Adipose tissue (tissue), 3 donors: ENCODE measurements around the gene EPB41L5. TPM values are rescaled to one million over a fixed set of nuclear protein-coding genes. Genes with fewer than 3 reads are reported as not detected.
"Not testable (repeated sequence)": the region's sequence is repeated elsewhere in the genome, so short reads cannot be mapped to it uniquely, and the experiment has no call there.

Source experiments
- H3K27ac ChIP-seq: one replicate; pipeline ENCODE4 v1.5.1; 2013; ENCODE audit warnings: low read depth, low read length
- WGBS, 3 donors: extraction: QIAGEN DNeasy Blood & Tissue Kit; methylation state at CpG; one replicate each; pipeline ENCODE4 v1.1.7; 2013; 5-methylcytosine and 5-hydroxymethylcytosine counted together
- polyA plus RNA-seq, 3 donors: library from polyadenylated mRNA; stranded (reverse); fragments of 200-250 nt; gene quantifications; one replicate each; pipeline ENCODE4 v1.2.3, GENCODE V29; 2013
- donor health status: healthy with polysubstance abuse.
- donor health status: Bipolar disorder and iron deficiency.
- donor health status: healthy.

Gene EPB41L5
- polyA plus RNA-seq, 3 donors = 5.7 to 11.8 (median 6.9) TPM

DNA sequence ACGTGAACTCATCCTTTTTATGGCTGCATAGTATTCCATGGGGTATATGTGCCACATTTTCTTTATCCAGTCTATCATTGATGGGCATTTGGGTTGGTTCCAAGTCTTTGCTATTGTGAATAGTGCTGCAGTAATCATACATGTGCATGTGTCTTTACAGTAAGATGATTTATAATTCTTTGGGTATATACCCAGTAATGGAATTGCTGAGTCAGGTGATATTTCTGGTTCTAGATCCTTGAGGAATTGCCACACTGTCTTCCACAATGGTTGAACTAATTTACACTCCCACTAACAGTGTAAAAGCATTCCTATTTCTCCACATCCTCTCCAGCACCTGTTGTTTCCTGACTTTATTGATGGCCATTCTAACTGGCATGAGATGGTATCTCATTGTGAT is 9.6 kb downstream of the EPB41L5 start:
- WGBS, 3 donors = 90 to 96% (median 93%) methylated on average over 1 of the region's 1 CpG
- H3K27ac ChIP-seq = not testable (repeated sequence)

DNA sequence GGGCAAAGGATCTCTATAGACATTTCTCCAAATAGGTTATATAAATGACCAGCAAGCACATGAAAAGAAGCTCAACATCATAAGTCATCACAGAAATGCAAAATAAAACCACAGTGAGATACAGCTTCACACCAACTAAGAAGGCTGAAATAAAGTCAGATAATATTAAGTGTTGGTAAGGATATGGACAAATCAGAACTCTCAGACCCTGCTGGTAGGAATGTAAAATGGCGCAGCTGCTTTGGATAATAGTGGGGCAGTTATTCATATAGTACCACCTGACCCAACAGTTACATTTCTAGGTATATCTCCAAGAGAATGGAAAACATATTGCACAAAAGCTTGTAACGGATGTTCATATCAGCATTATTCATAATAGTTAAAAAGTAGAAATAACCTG is 14.0 kb downstream of the EPB41L5 start:
- 96 to 98% (median 97%) methylated on average over 2 of the region's 2 CpGs for WGBS, 3 donors
- H3K27ac ChIP-seq = no peak overlapping the region

DNA sequence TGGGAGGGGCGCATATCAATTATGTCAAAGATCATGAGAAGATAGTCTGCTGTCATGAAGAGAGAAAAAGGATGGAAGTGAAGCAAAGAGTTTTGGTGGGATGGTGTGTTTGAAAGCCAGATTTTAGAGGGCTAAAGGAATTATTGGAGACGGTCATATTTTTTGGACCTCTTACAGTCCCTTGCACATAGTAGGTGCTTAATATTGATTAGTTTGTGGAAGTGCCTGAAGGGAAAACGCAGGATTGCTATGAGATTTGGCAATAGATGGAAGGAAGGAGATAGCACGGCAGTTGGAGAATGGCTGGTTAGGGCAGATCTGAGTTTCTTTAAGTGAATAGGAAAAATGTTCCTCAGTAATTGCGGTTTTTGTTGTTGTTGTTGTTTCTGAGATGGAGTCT is 15.9 kb downstream of the EPB41L5 start:
- no peak overlapping the region for H3K27ac ChIP-seq
- 88 to 98% (median 92%) methylated on average over 5 of the region's 5 CpGs for WGBS, 3 donors

DNA sequence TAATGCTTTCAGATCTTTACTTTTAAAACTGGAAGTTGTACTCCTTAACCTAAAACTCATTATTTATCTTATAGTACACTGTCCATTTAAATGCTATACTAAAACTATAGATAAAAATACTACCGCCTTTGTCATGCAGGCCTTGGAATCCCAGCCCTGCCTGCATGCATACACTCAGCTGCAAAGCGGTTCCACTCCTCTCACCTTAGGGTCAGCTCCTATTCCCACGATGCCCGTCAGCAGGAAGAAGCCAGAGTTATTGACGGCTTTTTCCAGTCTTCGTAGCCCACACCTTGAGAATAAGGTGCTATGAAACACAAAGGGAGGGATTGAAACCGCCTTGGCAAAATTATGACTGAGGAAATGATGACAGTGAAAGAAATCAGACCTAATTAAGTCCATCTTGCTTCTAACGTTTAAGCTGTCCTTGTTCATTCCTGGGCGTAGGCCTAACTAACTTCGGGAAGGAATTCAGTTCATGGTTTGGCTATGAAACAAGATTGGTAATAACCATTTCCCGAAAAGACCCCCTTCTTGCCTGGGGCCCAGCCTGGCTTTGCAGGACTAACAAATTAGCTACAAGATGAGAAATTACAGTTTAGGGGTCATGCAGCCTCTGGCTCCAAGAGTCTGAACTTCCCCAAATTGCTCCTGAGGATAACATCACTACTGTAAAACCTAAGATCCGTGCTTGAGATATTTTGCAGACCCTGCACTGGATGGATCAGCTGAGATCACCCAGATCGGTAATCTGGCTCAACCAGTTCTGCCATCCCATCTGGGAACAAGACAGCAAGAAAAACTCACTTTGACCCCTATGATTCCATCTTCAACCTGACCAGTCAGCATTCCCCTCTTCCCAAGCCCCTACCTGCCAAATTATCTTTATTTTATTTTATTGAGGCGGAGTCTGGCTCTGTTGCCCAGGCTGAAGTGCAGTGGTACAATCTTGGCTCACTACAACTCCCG is 17.1 kb downstream of the EPB41L5 start:
- 81 to 92% (median 90%) methylated on average over 15 of the region's 15 CpGs for WGBS, 3 donors

DNA sequence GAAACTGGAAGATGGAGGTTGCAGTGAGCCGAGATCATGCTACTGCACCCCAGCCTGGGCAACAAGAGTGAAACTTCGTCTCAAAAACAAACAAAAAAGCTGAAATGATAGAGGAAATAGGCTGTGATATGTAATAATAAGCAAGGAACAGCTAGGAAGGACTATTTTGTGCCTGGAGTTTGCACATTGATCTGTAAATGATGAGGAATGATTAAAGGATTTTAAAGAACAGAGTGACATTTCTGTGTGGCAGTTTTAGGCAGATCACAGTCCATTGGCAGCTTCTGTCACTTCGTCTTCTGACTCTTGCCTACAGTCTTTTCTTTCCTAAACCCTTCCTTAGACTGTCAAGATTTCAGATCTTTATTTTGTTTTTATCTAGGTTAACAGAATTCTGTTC is 19.4 kb downstream of the EPB41L5 start:
- H3K27ac ChIP-seq = no peak overlapping the region
- 77 to 96% (median 91%) methylated on average over 3 of the region's 3 CpGs for WGBS, 3 donors

More for the DNA sequence above, 17.1 kb downstream of the EPB41L5 start:
- H3K27ac ChIP-seq = no peak overlapping the region

- 47 to 83% (median 69%) methylated on average over 2 of the region's 2 CpGs for WGBS, 3 donors
- no peak overlapping the region for H3K27ac ChIP-seq
These were observed 21.1 kb downstream of the EPB41L5 start for GRCh38 chr2:120034027-120034426.

- WGBS, 3 donors = 94 to 95% (median 95%) methylated on average over 4 of the region's 4 CpGs
- no peak overlapping the region for H3K27ac ChIP-seq
These were observed 21.7 kb downstream of the EPB41L5 start for GRCh38 chr2:120034621-120035020.

GRCh38 chr2:120036145-120036544 is 23.3 kb downstream of the EPB41L5 start:
- WGBS, 3 donors = 89 to 96% (median 94%) methylated on average over 1 of the region's 1 CpG

GRCh38 chr2:120037995-120038541 is 25.2 kb downstream of the EPB41L5 start:
- WGBS, 3 donors = 77 to 96% (median 88%) methylated on average over 4 of the region's 4 CpGs
- H3K27ac ChIP-seq = no peak overlapping the region

More at GRCh38 chr2:120036145-120036544, 23.3 kb downstream of the EPB41L5 start:
- no peak overlapping the region for H3K27ac ChIP-seq

DNA sequence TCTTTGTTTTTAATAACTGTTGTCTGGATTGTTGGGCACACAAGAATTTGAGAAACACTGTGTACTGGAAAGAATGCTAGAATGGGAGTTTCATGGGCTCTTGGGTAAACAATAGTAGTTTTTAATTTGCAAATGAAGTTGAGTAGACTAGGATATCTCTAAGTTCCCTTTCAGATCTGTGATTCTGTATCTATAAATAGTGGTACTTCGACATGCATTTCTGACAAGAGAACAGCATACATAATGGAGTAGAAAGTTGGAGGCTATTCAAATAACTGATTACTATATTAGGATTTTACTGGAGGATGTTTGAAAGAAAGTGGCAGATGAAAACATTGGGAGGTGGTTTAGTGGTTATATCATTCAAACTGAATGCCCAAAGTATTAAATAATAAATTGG is 29.5 kb downstream of the EPB41L5 start:
- no peak overlapping the region for H3K27ac ChIP-seq
- WGBS, 3 donors = 38 to 54% (median 51%) methylated on average over 1 of the region's 1 CpG

DNA sequence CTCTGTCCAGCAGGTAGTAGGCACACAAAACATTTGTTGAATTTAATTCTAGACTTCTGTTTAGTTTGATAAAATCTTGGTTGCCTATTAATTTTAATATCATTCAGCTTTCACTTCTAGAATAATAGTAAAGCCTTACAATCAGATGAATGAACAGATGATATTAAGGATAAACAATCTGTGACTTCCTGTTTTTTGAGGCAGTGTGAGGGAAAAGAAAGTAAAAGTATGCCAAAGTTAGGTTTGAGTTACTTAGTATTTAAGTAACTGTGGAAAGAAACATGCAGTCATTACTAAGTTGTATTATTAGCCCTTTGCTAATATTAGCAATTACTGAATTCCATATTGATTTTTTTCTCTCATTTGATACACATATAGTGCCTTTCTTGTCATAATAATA is 31.5 kb downstream of the EPB41L5 start:
- no peak overlapping the region for H3K27ac ChIP-seq

DNA sequence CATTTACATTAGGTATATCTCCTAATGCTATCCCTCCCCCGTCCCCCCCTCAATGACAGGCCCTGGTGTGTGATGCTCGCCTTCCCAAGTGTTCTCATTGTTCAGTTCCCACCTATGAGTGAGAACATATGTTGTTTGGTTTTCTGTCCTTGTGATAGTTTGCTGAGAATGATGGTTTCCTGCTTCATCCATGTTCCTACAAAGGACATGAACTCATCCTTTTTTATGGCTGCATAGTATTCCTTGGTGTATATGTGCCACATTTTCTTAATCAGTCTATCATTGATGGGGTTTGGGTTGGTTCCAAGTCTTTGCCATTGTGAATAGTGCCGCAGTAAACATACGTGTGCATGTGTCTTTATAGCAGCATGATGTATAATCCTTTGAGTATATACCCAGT is 32.9 kb downstream of the EPB41L5 start:
- 96 to 97% (median 96%) methylated on average over 4 of the region's 4 CpGs for WGBS, 3 donors
- not testable (repeated sequence) for H3K27ac ChIP-seq

GRCh38 chr2:120046252-120046651 is 33.4 kb downstream of the EPB41L5 start:
- not testable (repeated sequence) for H3K27ac ChIP-seq
- WGBS, 3 donors = 90 to 94% (median 92%) methylated on average over 2 of the region's 2 CpGs

GRCh38 chr2:120052597-120052996 is 39.7 kb downstream of the EPB41L5 start:
- 77 to 86% (median 85%) methylated on average over 2 of the region's 2 CpGs for WGBS, 3 donors
- H3K27ac ChIP-seq = no peak overlapping the region

- H3K27ac ChIP-seq = no peak overlapping the region
- WGBS, 3 donors = 48 to 97% (median 58%) methylated on average over 3 of the region's 3 CpGs
These were observed 41.0 kb downstream of the EPB41L5 start for GRCh38 chr2:120053891-120054290.

GRCh38 chr2:120059483-120059882 is 46.6 kb downstream of the EPB41L5 start:
- WGBS, 3 donors = 94 to 95% (median 95%) methylated on average over 8 of the region's 8 CpGs
- H3K27ac ChIP-seq = no peak overlapping the region

GRCh38 chr2:120060088-120060623 is 47.3 kb downstream of the EPB41L5 start:
- WGBS, 3 donors = 88 to 93% (median 89%) methylated on average over 2 of the region's 2 CpGs
- H3K27ac ChIP-seq = no peak overlapping the region

- WGBS, 3 donors = 39 to 66% (median 57%) methylated on average over 1 of the region's 1 CpG
These were observed 51.8 kb downstream of the EPB41L5 start for GRCh38 chr2:120064664-120065063.

DNA sequence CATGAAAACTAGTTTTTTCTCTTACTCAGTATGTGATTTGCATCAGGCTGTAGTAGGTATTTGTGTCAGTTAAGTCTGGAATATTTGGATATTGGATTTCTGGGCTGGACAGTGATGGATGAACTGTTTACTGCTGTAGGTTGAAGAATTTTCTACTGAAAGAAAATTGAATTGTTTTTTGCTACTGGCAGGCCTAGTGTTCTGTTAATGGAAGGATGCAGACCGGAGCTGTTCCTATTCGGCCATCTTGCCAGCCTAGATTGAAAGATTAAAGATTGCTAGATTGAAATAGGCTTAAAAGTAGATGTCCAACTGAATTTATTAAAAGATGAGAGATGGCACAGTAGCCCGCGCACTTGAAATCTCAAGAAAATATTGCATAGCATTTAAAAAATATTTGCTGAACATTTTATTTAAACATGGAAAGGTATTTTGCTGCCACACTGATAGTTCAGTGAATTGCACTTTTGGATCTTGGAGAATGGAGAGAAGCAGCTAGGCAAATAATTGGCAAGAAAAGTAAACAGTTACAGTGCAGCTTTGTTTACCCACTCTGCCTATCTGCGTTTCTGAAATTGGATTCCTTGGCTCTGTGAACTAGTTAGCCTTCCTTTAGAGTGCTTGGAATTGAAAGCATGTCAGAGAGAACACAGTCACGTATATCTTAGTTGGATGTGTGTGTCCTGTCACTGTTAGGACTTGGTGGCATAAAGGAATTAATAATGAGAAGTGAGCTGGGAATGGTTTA is 54.1 kb downstream of the EPB41L5 start:
- no peak overlapping the region for H3K27ac ChIP-seq
- 19 to 83% (median 79%) methylated on average over 6 of the region's 6 CpGs for WGBS, 3 donors

More at GRCh38 chr2:120064664-120065063, 51.8 kb downstream of the EPB41L5 start:
- H3K27ac ChIP-seq = no peak overlapping the region
